Subcutaneous abdominal adipose tissue (tissue), 5 donors: ENCODE measurements around the gene SLC16A10.

ENCODE experiments used
- H3K27ac ChIP-seq: one replicate; pipeline ENCODE4 v1.7.0; 2013; ENCODE audit warnings: low read depth, mild to moderate bottlenecking, inconsistent platforms, low read length, moderate library complexity
- H3K27me3 ChIP-seq, 5 donors: one replicate each; pipeline ENCODE4 v1.7.0; 2013; ENCODE audit warnings: low read length in 5 of 5, inconsistent platforms in 1 of 5; ENCODE audit not compliant: control insufficient read depth in 5 of 5, insufficient read depth in 4 of 5
- H3K36me3 ChIP-seq, 5 donors: one replicate each; pipeline ENCODE4 v1.7.0; 2013; ENCODE audit warnings: low read length in 5 of 5; ENCODE audit not compliant: control insufficient read depth in 5 of 5, insufficient read depth in 5 of 5
- H3K4me1 ChIP-seq, 5 donors: one replicate each; pipeline ENCODE4 v1.7.0; 2013; ENCODE audit warnings: low read length in 5 of 5, mild to moderate bottlenecking in 3 of 5, moderate library complexity in 1 of 5; ENCODE audit not compliant: control insufficient read depth in 5 of 5, insufficient read depth in 5 of 5
- H3K4me3 ChIP-seq, 5 donors: one replicate each; pipeline ENCODE4 v1.7.0; 2013; ENCODE audit warnings: low read length in 5 of 5, low read depth in 1 of 5
- H3K9ac ChIP-seq, 5 donors: one replicate each; pipeline ENCODE4 v1.7.0; 2013; ENCODE audit warnings: low read length in 5 of 5, mild to moderate bottlenecking in 4 of 5, moderate library complexity in 3 of 5
- H3K9me3 ChIP-seq, 5 donors: one replicate each; pipeline ENCODE4 v1.7.0; 2013; ENCODE audit warnings: low read length in 5 of 5; ENCODE audit not compliant: control insufficient read depth in 5 of 5
- donor health status: healthy.
- donor health status: healthy.
- donor health status: healthy.
- donor health status: healthy.
- donor health status: healthy.

Gene SLC16A10

DNA sequence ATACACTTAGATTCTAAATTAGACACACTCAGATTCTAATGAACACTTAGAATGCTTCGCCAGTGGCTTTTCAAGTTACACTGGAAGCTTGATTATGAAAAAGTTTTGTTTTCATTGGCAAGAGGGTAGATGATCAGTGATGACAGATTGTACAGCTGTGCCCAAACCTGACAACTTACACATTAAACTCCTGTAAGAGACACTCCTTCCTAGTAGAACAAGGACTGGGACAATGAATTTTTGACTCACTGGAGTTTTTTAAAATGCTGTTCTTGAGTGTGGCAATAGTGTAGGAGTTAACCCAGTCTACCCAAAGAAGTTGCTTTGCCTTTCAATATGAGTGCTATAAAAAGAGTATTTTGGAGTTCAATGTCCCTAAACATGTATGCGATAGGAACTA is 140.8 kb downstream of the SLC16A10 start:
- H3K9me3 ChIP-seq = no peaks in the 10 kb centered on the region
- no peak overlapping the region for H3K4me3 ChIP-seq
- H3K9ac ChIP-seq = no peak overlapping the region
- no peak overlapping the region for H3K27ac ChIP-seq
- H3K4me1 ChIP-seq = peaks cover 0 to 5% (median 0%) of the 10 kb centered on the region in 5 donors
- no peaks in the 10 kb centered on the region for H3K27me3 ChIP-seq
- no peaks in the 10 kb centered on the region for H3K36me3 ChIP-seq

- Histone ChIP-seq H3K36me3 (no peaks in the 10 kb centered on the region), H3K4me3 (no peak overlapping the region), H3K9ac (no peak overlapping the region), H3K4me1 (peaks cover 0 to 5% (median 0%) of the 10 kb centered on the region in 5 donors), H3K27me3 (no peaks in the 10 kb centered on the region), H3K27ac (no peak overlapping the region), H3K9me3 (no peaks in the 10 kb centered on the region)
Measured at GRCh38 chr6:111230351-111231089, 143.2 kb downstream of the SLC16A10 start.

DNA sequence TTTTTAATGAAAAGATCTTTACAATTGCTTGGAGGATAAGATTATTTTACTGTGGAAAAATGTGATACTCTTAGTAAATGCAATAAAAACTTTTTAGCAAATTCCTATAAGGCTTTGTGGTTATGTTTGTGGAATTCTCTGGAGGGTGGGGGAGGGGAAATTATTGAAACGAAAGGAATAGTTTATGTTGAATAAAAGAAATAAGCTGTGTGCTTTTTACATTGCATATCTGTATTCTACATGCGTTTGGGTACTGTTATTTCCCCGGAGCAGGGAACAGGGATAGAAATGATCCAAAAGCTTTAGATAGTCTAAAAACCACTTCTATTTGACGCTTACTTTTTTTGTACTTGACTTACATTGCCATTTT is 143.8 kb downstream of the SLC16A10 start:
- Histone ChIP-seq H3K27me3 (no peaks in the 10 kb centered on the region), H3K27ac (no peak overlapping the region), H3K4me3 (no peak overlapping the region)

DNA sequence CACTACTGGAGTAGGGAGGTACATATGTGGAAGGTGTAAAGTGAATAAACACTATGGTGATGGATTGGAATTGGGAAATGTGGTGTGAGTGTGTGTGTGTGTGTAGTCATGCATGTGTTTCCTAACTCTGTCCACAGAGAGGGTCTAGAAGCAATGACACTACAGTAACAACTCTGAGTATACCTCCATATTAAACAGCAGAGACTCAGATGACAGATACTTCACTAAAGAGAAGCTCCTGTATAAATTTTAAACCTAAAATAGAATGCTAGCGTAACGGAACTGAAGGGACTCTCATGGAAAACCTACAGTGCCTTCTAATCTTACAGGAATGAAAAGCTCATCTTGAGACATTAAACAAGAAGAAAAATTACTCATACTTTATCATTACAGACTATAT is 150.5 kb downstream of the SLC16A10 start:
- Histone ChIP-seq H3K27ac (no peak overlapping the region), H3K9ac (no peak overlapping the region), H3K36me3 (no peaks in the 10 kb centered on the region), H3K9me3 (no peaks in the 10 kb centered on the region), H3K4me1 (no peaks in the 10 kb centered on the region), H3K27me3 (no peaks in the 10 kb centered on the region), H3K4me3 (no peak overlapping the region)

More for the DNA sequence above, 143.8 kb downstream of the SLC16A10 start:
- Histone ChIP-seq H3K9me3 (no peaks in the 10 kb centered on the region), H3K36me3 (no peaks in the 10 kb centered on the region), H3K9ac (no peak overlapping the region), H3K4me1 (peaks cover 0 to 5% (median 0%) of the 10 kb centered on the region in 5 donors)

- Histone ChIP-seq H3K36me3 (no peaks in the 10 kb centered on the region), H3K4me3 (no peak overlapping the region), H3K9me3 (no peaks in the 10 kb centered on the region), H3K27me3 (no peaks in the 10 kb centered on the region), H3K9ac (no peak overlapping the region), H3K27ac (no peak overlapping the region), H3K4me1 (no peaks in the 10 kb centered on the region)
Measured at GRCh38 chr6:111238464-111239119, 151.3 kb downstream of the SLC16A10 start.

GRCh38 chr6:111239461-111239860 is 152.2 kb downstream of the SLC16A10 start:
- Histone ChIP-seq H3K27ac (no peak overlapping the region), H3K9ac (no peak overlapping the region), H3K4me1 (no peaks in the 10 kb centered on the region), H3K36me3 (no peaks in the 10 kb centered on the region), H3K4me3 (no peak overlapping the region), H3K9me3 (no peaks in the 10 kb centered on the region), H3K27me3 (no peaks in the 10 kb centered on the region)

GRCh38 chr6:111242452-111242851 is 155.1 kb downstream of the SLC16A10 start:
- H3K27me3 ChIP-seq = no peaks in the 10 kb centered on the region

GRCh38 chr6:111243095-111243494 is 155.8 kb downstream of the SLC16A10 start:
- no peaks in the 10 kb centered on the region for H3K36me3 ChIP-seq
- no peak overlapping the region for H3K4me3 ChIP-seq

More at GRCh38 chr6:111242452-111242851, 155.1 kb downstream of the SLC16A10 start:
- H3K36me3 ChIP-seq = no peaks in the 10 kb centered on the region
- no peak overlapping the region for H3K27ac ChIP-seq
- no peak overlapping the region for H3K4me3 ChIP-seq
- no peak overlapping the region for H3K9ac ChIP-seq
- H3K9me3 ChIP-seq = no peaks in the 10 kb centered on the region
- no peaks in the 10 kb centered on the region for H3K4me1 ChIP-seq

GRCh38 chr6:111248789-111249188 is 161.5 kb downstream of the SLC16A10 start:
- no peak overlapping the region for H3K4me3 ChIP-seq
- H3K36me3 ChIP-seq = no peaks in the 10 kb centered on the region
- H3K9me3 ChIP-seq = no peaks in the 10 kb centered on the region
- H3K27ac ChIP-seq = no peak overlapping the region
- H3K27me3 ChIP-seq = peaks cover 0 to under 1% (median 0%) of the 10 kb centered on the region in 5 donors
- H3K9ac ChIP-seq = no peak overlapping the region
- H3K4me1 ChIP-seq = no peaks in the 10 kb centered on the region

More at GRCh38 chr6:111243095-111243494, 155.8 kb downstream of the SLC16A10 start:
- Histone ChIP-seq H3K9me3 (no peaks in the 10 kb centered on the region), H3K4me1 (no peaks in the 10 kb centered on the region), H3K27me3 (no peaks in the 10 kb centered on the region), H3K9ac (no peak overlapping the region), H3K27ac (no peak overlapping the region)

DNA sequence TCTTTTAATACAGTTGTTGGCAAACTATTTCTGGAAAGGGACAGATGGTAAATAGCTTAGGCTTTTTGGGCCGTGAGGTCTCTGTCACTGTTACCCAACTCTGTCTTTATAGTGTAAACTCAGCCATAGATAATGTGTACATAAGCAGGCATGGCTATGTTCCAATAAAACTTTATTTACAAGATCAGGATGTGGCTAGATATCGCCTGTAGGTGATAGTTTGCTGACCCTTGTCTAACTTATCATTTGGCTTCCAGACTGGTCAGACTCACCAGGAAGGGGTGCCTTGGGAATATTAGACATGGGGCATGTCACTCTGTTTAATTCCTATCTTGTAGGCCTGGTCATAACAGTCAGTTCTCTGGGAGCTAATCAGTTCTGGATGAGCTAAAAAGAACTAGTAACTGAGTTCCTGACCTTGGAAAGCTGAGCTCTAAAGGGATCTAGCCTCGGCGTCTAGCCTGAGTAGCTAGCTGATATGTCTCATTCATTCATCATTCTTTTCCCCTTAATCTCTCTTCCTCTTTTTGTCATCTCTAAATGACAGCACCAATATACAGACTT is 163.6 kb downstream of the SLC16A10 start:
- H3K36me3 ChIP-seq = no peaks in the 10 kb centered on the region
- no peak overlapping the region for H3K9ac ChIP-seq
- H3K4me3 ChIP-seq = no peak overlapping the region
- peaks cover 0 to 11% (median 0%) of the 10 kb centered on the region in 5 donors for H3K27me3 ChIP-seq
- H3K9me3 ChIP-seq = no peaks in the 10 kb centered on the region
- no peaks in the 10 kb centered on the region for H3K4me1 ChIP-seq
- H3K27ac ChIP-seq = no peak overlapping the region
